Endothelial cell of umbilical vein (primary cell): ENCODE measurements around the gene GGT7. TPM values are rescaled to one million over a fixed set of nuclear protein-coding genes. Genes with fewer than 3 reads are reported as not detected.

Source experiments
- BruUV-seq: library from RNA; stranded (reverse); fragments of 400-500 nt; replicated peaks from 2 replicates; lab custom pipeline; 2021; lab: Mats Ljungman, UMichigan
- CTCF ChIA-PET: fragments of 300-600, 350-600 bp; sonication (Branson Sonifier 250); formaldehyde crosslinking; loops from one replicate; lab custom pipeline; 2021; ENCODE audit warnings: antibody characterized with exemption, inconsistent platforms; lab: Charles Lee
- POLR2A ChIA-PET: fragments of 300-600, 350-600 bp; sonication (Branson Sonifier 250); formaldehyde crosslinking; loops from one replicate; lab custom pipeline; 2021; ENCODE audit warnings: antibody characterized with exemption, inconsistent platforms; lab: Charles Lee
- DNase-seq: peaks from one replicate; pipeline ENCODE4 v3.0.0-alpha.2; 2011; ENCODE audit warnings: low read depth, low spot score
- FAIRE-seq: peaks from 2 replicates; lab custom pipeline; 2011; peaks lifted over from hg19 to GRCh38; lab: Jason Lieb, UNC
- H2AFZ ChIP-seq: 2 replicates; pipeline ENCODE4 v1.6.0; 2012; ENCODE audit warnings: low read depth, low read length, control low read depth, inconsistent platforms
- H3K27ac ChIP-seq: 2 replicates; pipeline ENCODE4 v1.5.1; 2011; ENCODE audit warnings: low read depth, mild to moderate bottlenecking, control low read depth, low read length, moderate library complexity; ENCODE audit not compliant: insufficient read depth
- H3K27me3 ChIP-seq, 2 experiments: 2 replicates each; pipeline versions ENCODE4 v1.6.0 to v1.6.1; 2011; ENCODE audit warnings: low read length in 2 of 2, mixed read lengths in 1 of 2; ENCODE audit not compliant: control insufficient read depth in 2 of 2, insufficient read depth in 2 of 2
- H3K36me3 ChIP-seq, 2 experiments: 2 replicates in 1 of 2; 3 replicates in 1 of 2; pipeline ENCODE4 v1.5.1; 2011; ENCODE audit warnings: low read length in 2 of 2, mild to moderate bottlenecking in 1 of 2, moderate library complexity in 1 of 2; ENCODE audit not compliant: control insufficient read depth in 2 of 2, insufficient read depth in 2 of 2; ENCODE audit errors: extremely low read depth in 1 of 2
- H3K4me1 ChIP-seq: 3 replicates; pipeline ENCODE4 v1.5.1; 2011; ENCODE audit warnings: mild to moderate bottlenecking, low read length; ENCODE audit not compliant: control insufficient read depth, insufficient read depth; ENCODE audit errors: extremely low read depth
- H3K4me2 ChIP-seq: 2 replicates; pipeline ENCODE4 v1.6.1; 2011; ENCODE audit warnings: low read length, control low read depth, mixed read lengths; ENCODE audit not compliant: insufficient read depth
- H3K4me3 ChIP-seq, 3 experiments: fragments of 200-600 bp in 1 of 3; sonication (generic), shearing (Covaris generic) in 1 of 3; replicated peaks in 1 of 3; 2 replicates each; pipeline ENCODE4 v1.5.1; 2011 to 2016; ENCODE audit warnings: control low read depth in 3 of 3, low read length in 3 of 3, mild to moderate bottlenecking in 2 of 3, inconsistent platforms in 1 of 3, low read depth in 1 of 3, moderate library complexity in 1 of 3; ENCODE audit not compliant: insufficient read depth in 1 of 3
- H3K79me2 ChIP-seq: 2 replicates; pipeline ENCODE4 v1.6.0; 2012; ENCODE audit warnings: low read length, inconsistent platforms; ENCODE audit not compliant: control insufficient read depth, insufficient read depth
- H3K9ac ChIP-seq: replicated peaks from 2 replicates; pipeline ENCODE3; 2011; ENCODE audit warnings: low read length, control low read depth; ENCODE audit not compliant: insufficient read depth; ENCODE audit errors: extremely low read depth
- H3K9me1 ChIP-seq: replicated peaks from 3 replicates; pipeline ENCODE4 v1.6.0; 2011; ENCODE audit warnings: mild to moderate bottlenecking, low read length; ENCODE audit not compliant: control insufficient read depth, insufficient read depth; ENCODE audit errors: extremely low read depth
- H3K9me3 ChIP-seq: replicated peaks from 2 replicates; pipeline ENCODE4 v1.5.1; 2012; ENCODE audit warnings: low read length, inconsistent platforms; ENCODE audit not compliant: control insufficient read depth, insufficient read depth
- H4K20me1 ChIP-seq: replicated peaks from 2 replicates; pipeline ENCODE3; 2011; ENCODE audit warnings: mild to moderate bottlenecking, low read length; ENCODE audit not compliant: control insufficient read depth, insufficient read depth; ENCODE audit errors: extremely low read depth
- CTCF ChIP-seq, 2 donors: IDR thresholded peaks; 1 replicate in 1 of 2; 2 replicates in 1 of 2; pipeline ENCODE4 v1.5.1; 2011; ENCODE audit warnings: low read length in 2 of 2, mild to moderate bottlenecking in 2 of 2, moderate library complexity in 2 of 2, control low read depth in 1 of 2, inconsistent platforms in 1 of 2, low read depth in 1 of 2; ENCODE audit not compliant: insufficient read depth in 1 of 2; ENCODE audit errors: extremely low read depth in 1 of 2
- EZH2 ChIP-seq: IDR thresholded peaks from 2 replicates; pipeline ENCODE4 v1.6.1; 2012; ENCODE audit warnings: borderline replicate concordance, low read depth, mild to moderate bottlenecking, moderate library complexity, low read length, inconsistent platforms; ENCODE audit not compliant: severe bottlenecking
- FOS ChIP-seq: IDR thresholded peaks from 2 replicates; pipeline ENCODE4 v1.6.1; 2011; ENCODE audit warnings: mild to moderate bottlenecking, low read length, moderate library complexity, borderline replicate concordance; ENCODE audit not compliant: insufficient read depth
- GATA2 ChIP-seq: IDR thresholded peaks from 2 replicates; pipeline ENCODE4 v1.7.0; 2011; ENCODE audit warnings: low read depth, mild to moderate bottlenecking, moderate library complexity, mixed read lengths, low read length; ENCODE audit not compliant: insufficient read length, insufficient read depth
- JUN ChIP-seq: IDR thresholded peaks from 2 replicates; pipeline ENCODE4 v1.6.1; 2011; ENCODE audit warnings: borderline replicate concordance, low read depth; ENCODE audit not compliant: insufficient read length, insufficient read depth
- MAX ChIP-seq: IDR thresholded peaks from 2 replicates; pipeline ENCODE4 v1.6.1; 2011; ENCODE audit not compliant: insufficient read depth, insufficient read length
- MYC ChIP-seq: IDR thresholded peaks from one replicate; pipeline ENCODE4 v1.6.1; 2011; ENCODE audit warnings: mild to moderate bottlenecking, low read depth, low read length
- POLR2A ChIP-seq: IDR thresholded peaks from 2 replicates; pipeline ENCODE4 v1.6.1; 2012; ENCODE audit warnings: low read depth, mild to moderate bottlenecking, control low read depth, low read length
- POLR2AphosphoS5 ChIP-seq: IDR thresholded peaks from 2 replicates; pipeline ENCODE4 v1.6.1; 2012; ENCODE audit warnings: low read depth, mild to moderate bottlenecking, control low read depth, low read length, moderate library complexity; ENCODE audit not compliant: insufficient read depth
- dilution Hi-C: fragments of 300-500 bp; cut with MboI; formaldehyde crosslinking; loops from one replicate; pipeline ENCODE4 v1.15.0; 2019; ENCODE audit warnings: low sequenced_read_pairs; ENCODE audit not compliant: extremely low pct_ligation_motif_present
- intact Hi-C: fragments of 100-400 bp; cut with micrococcal nuclease; formaldehyde crosslinking; loops from one replicate; pipeline ENCODE4 v1.10.0; 2022
- polyA plus RNA-seq, 4 experiments: library from polyadenylated mRNA; depleted of rRNA in 3 of 4; stranded (reverse) in 3 of 4; unstranded in 1 of 4; fragments of >200 nt; gene quantifications; 2 replicates each; pipeline versions ENCODE4 v1.2.1 to v1.2.3, GENCODE V29; 2011 to 2012; ENCODE audit warnings: missing spikeins in 1 of 4
- total RNA-seq: library from RNA; stranded (reverse); gene quantifications from 2 replicates; pipeline ENCODE4 v1.2.3, GENCODE V29; 2021

The GGT7 gene
- total and polyA plus RNA-seq, 2 donors (not counting 3 experiments of a cell fraction or from before 2014, with no cell fraction given), result 4.1 to 5.0 TPM

- Histone ChIP-seq H3K79me2 (peaks cover 10% of the 10 kb centered on the region), H4K20me1 (no peaks in the 10 kb centered on the region), H3K36me3 (peaks cover 0 to 4% of the 10 kb centered on the region in 2 experiments), H3K9ac (no peak overlapping the region), H3K9me3 (no peaks in the 10 kb centered on the region), H3K27me3 (no peaks in the 10 kb centered on the region), H2AFZ (no peak overlapping the region), H3K27ac (no peak overlapping the region), H3K4me2 (no peak overlapping the region), H3K9me1 (no peaks in the 10 kb centered on the region), H3K4me3 (no peak overlapping the region), H3K4me1 (peaks cover 5% of the 10 kb centered on the region)
- intact Hi-C loops, result no loop called here
- DNase-seq (no peak), FAIRE-seq (no peak)
- ChIA-PET CTCF (interaction anchor here (0.6 to 1.4 kb wide), 6 partner anchors 14 to 199 kb away, joined by 3 to 5 read pairs (median 4); no protein-coding TSS in a partner anchor), POLR2A (no interaction called here)
- no TSS peak for BruUV-seq
- dilution Hi-C loops, result no loop called here
- TF ChIP-seq MAX, result no peak
- TF ChIP-seq FOS, result no peak
- no peak for TF ChIP-seq MYC
- TF ChIP-seq POLR2A, result no peak
- TF ChIP-seq GATA2, result no peak
- TF ChIP-seq EZH2, result no peak
- no peak for TF ChIP-seq CTCF (IDR thresholded peaks at IDR 0.05; ENCODE audit: extremely low read depth in 1 of 2, insufficient read depth in 1 of 2, low read depth in 1 of 2, low read length in 2 of 2)
- no peak for TF ChIP-seq POLR2AphosphoS5
- no peak for TF ChIP-seq JUN
Measured at GRCh38 chr20:34880215-34880850, 7.7 kb upstream of the GGT7 start.
